Subcutaneous adipose tissue (tissue), 4 donors: ENCODE data around the gene MEPCE. TPM values are rescaled to one million over a fixed set of nuclear protein-coding genes. Genes with fewer than 3 reads are reported as not detected.

ENCODE experiments used
- total RNA-seq, 4 donors: library from RNA; depleted of rRNA; stranded (reverse); fragments of >200 nt; gene quantifications; one replicate each; pipeline ENCODE4 v1.1.0, GENCODE V29; 2016
- TF ChIP-seq, protein P1 (sequence below): fragments of 450-650 bp; IDR thresholded peaks from one replicate; pipeline ENCODE4 v1.5.1; 2016; ENCODE audit warnings: low read depth, mild to moderate bottlenecking, control low read depth, antibody characterized with exemption, moderate library complexity

The MEPCE gene
- total RNA-seq, 4 donors from 2014 or later: 21.2 to 28.6 (median 22.3) TPM

GRCh38 chr7:100390286-100391009 is 39.2 kb upstream of the MEPCE start:
- TF ChIP-seq, protein P1, sequence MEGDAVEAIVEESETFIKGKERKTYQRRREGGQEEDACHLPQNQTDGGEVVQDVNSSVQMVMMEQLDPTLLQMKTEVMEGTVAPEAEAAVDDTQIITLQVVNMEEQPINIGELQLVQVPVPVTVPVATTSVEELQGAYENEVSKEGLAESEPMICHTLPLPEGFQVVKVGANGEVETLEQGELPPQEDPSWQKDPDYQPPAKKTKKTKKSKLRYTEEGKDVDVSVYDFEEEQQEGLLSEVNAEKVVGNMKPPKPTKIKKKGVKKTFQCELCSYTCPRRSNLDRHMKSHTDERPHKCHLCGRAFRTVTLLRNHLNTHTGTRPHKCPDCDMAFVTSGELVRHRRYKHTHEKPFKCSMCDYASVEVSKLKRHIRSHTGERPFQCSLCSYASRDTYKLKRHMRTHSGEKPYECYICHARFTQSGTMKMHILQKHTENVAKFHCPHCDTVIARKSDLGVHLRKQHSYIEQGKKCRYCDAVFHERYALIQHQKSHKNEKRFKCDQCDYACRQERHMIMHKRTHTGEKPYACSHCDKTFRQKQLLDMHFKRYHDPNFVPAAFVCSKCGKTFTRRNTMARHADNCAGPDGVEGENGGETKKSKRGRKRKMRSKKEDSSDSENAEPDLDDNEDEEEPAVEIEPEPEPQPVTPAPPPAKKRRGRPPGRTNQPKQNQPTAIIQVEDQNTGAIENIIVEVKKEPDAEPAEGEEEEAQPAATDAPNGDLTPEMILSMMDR: no peak

DNA sequence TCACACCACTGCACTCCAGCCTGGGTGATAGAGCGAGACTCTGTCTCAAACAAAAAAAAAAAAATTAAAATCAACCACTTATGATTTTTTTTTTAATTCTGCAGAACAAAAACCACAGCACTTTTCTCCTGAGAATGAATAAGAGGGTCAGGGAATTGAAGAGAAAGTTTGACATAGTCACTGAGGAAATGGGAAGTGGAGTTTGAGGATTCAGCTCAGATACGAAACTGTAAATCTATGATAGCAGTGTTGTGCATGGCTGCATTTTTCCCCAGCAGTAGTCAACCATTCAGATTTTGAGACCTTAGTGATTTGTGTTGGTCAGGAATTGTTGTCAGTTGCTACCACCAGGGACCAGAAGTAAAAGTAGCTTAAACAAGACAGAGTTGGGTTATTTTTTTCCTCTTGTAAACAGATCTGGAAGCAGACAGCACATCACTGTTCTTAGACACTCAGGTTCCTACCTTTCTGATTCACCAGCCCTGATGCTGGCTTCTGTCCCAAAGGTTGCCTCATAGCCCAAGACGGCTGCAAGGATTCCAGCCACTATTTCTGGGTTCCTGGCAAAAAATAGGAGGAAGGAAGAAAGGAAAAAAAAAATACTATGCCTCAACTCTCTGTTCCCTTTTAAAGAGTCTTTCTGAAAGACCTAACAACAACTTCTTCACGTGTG is 36.3 kb upstream of the MEPCE start:
- TF ChIP-seq, protein P1: no peak

DNA sequence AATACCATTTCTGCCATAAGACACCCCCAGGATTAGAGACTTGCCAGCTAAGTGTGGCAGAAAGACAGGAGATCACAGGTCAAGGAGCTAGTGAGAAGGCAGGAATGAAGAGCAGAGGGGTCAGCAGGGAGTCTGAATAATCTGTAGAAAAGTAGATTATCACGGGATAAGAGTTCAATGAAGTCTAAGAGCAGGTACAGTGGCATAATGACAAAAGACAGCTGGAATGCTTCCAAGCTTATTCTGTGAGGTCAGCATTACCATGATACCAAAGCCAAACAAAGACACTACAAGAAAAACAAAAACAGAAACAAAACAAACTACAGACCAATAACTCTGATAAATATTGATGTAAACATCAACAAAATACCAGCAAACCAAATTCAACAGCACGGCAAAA is 35.6 kb upstream of the MEPCE start:
- TF ChIP-seq, protein P1: no peak

DNA sequence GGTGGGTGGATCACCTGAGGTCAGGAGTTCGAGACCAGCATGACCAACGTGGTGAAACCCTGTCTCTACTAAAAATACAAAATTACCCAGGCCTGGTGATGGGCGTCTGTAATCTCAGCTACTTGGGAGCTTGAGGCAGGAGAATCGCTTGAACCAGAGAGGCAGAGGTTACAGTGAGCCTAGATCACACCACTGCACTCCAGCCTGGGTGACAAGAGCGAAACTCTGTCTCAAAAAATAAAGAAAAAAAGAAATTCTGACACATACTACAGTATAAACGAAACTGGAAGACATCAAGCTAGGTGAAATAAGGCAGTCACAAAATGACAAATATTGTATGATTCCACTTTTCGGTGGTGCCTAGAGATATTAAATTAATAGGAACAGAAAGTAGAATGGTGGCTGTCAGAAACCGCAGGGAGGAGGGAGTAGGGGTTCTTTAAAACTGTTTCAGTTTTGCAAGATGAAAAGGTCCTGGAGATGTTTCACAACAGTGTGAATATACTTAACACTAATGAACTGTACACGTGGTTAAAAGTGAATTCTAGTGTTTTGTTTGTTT is 33.1 kb upstream of the MEPCE start:
- TF ChIP-seq, protein P1: no peak

GRCh38 chr7:100397315-100398081 is 32.1 kb upstream of the MEPCE start:
- TF ChIP-seq, protein P1: no peak

GRCh38 chr7:100398239-100398638 is 31.4 kb upstream of the MEPCE start:
- TF ChIP-seq, protein P1: no peak

GRCh38 chr7:100400041-100400440 is 29.6 kb upstream of the MEPCE start:
- TF ChIP-seq, protein P1: no peak
